ENCODE measurements around the gene SOS1.

Gene SOS1

GRCh38 chr2:38959938-38960608 lies 160.8 kb downstream of the SOS1 start:
- TF ChIP-seq CTCF (IDR thresholded peaks at IDR 0.05; ENCODE audit: insufficient read depth, low read length, missing control alignments) = peak; percentile 28
- ChIA-PET CTCF (interaction anchor here (0.9 to 4.0 kb wide), 5 partner anchors 8 to 269 kb away, joined by 4 to 18 read pairs (median 4); no protein-coding TSS in a partner anchor), POLR2A (interaction anchor here (1.2 kb wide), 1 partner anchor 78 kb away, joined by 3 read pairs; no protein-coding TSS in a partner anchor)
- H3K4me3 ChIP-seq (ENCODE audit: low read depth, low read length) = peak overlapping the region; percentile 53
- peak; percentile 23 for DNase-seq (ENCODE audit: low read depth, low spot score)

- CTCF ChIA-PET = interaction anchor here (0.9 to 4.0 kb wide), 4 partner anchors 12 to 269 kb away, joined by 4 to 18 read pairs (median 6); no protein-coding TSS in a partner anchor
- DNase-seq (ENCODE audit: low read depth, low spot score) = no peak
- H3K4me3 ChIP-seq (ENCODE audit: low read depth, low read length) = peak overlapping the region; percentile 53; the same call in 1 of the 2 replicates
- TF ChIP-seq CTCF (IDR thresholded peaks at IDR 0.05; ENCODE audit: insufficient read depth, low read length, missing control alignments) = no peak
- POLR2A ChIA-PET = no interaction called here
Measured at GRCh38 chr2:38959466-38959865, 161.4 kb downstream of the SOS1 start.

GRCh38 chr2:38957972-38958371 lies 162.9 kb downstream of the SOS1 start:
- no peak overlapping the region for H3K4me3 ChIP-seq (ENCODE audit: low read depth, low read length)
- CTCF ChIA-PET = interaction anchor here (3.4 to 4.0 kb wide), 2 partner anchors 11 kb away, joined by 18 to 23 read pairs; no protein-coding TSS in a partner anchor
- POLR2A ChIA-PET = no interaction called here
- no peak for DNase-seq (ENCODE audit: low read depth, low spot score)
- TF ChIP-seq CTCF (IDR thresholded peaks at IDR 0.05; ENCODE audit: insufficient read depth, low read length, missing control alignments) = no peak

- CTCF ChIA-PET = interaction anchor here (1.3 kb wide), 1 partner anchor 9 kb away, joined by 4 read pairs; no protein-coding TSS in a partner anchor
- no peak overlapping the region for H3K4me3 ChIP-seq (ENCODE audit: low read depth, low read length)
- DNase-seq (ENCODE audit: low read depth, low spot score) = no peak
- no peak for TF ChIP-seq CTCF (IDR thresholded peaks at IDR 0.05; ENCODE audit: insufficient read depth, low read length, missing control alignments)
- POLR2A ChIA-PET = interaction anchor here (0.5 kb wide), 1 partner anchor 119 kb away, joined by 3 read pairs; no protein-coding TSS in a partner anchor
Measured at GRCh38 chr2:38951766-38952165, 169.1 kb downstream of the SOS1 start.

- no peak overlapping the region for H3K4me3 ChIP-seq (ENCODE audit: low read depth, low read length)
- POLR2A ChIA-PET = no interaction called here
- TF ChIP-seq CTCF (IDR thresholded peaks at IDR 0.05; ENCODE audit: insufficient read depth, low read length, missing control alignments) = no peak
- CTCF ChIA-PET = interaction anchor here (0.7 to 6.8 kb wide), 7 partner anchors 9 to 283 kb away, joined by 3 to 129 read pairs (median 3); no protein-coding TSS in a partner anchor
- no peak for DNase-seq (ENCODE audit: low read depth, low spot score)
Measured at GRCh38 chr2:38948995-38949394, 171.9 kb downstream of the SOS1 start.

GRCh38 chr2:38948387-38948882 lies 172.4 kb downstream of the SOS1 start:
- DNase-seq (ENCODE audit: low read depth, low spot score) = no peak
- H3K4me3 ChIP-seq (ENCODE audit: low read depth, low read length) = no peak overlapping the region
- ChIA-PET CTCF (interaction anchor here (0.7 to 6.8 kb wide), 23 partner anchors 9 to 294 kb away, joined by 3 to 129 read pairs (median 5); no protein-coding TSS in a partner anchor), POLR2A (no interaction called here)
- TF ChIP-seq CTCF (IDR thresholded peaks at IDR 0.05; ENCODE audit: insufficient read depth, low read length, missing control alignments) = no peak

Data from AG04449 (cell line).